ENCODE data around the gene PSMA8.
"Not testable (repeated sequence)": the region's sequence is repeated elsewhere in the genome, so short reads cannot be mapped to it uniquely, and the experiment has no call there.

Gene PSMA8

GRCh38 chr18:26133652-26134051, at the start of gene PSMA8:
TSS of gene PSMA8 (plus strand) at chr18:26133869. CDS start at chr18:26133966, 97 bp downstream.
- Histone ChIP-seq H3K4me1 (ENCODE audit: insufficient read depth, low read length) (no peaks in the 10 kb centered on the region), H3K36me3 (ENCODE audit: insufficient read depth, low read length) (no peaks in the 10 kb centered on the region), H3K9me3 (ENCODE audit: control insufficient read depth, insufficient read depth, low read length) (no peaks in the 10 kb centered on the region), H3K9ac (ENCODE audit: low read depth, low read length) (no peak within 1 kb of the TSS; the same call in 1 of the 2 replicates)

- Histone ChIP-seq H3K36me3 (ENCODE audit: insufficient read depth, low read length) (peaks cover 4% of the 10 kb centered on the region; the same call in 1 of the 2 replicates), H3K9me3 (ENCODE audit: control insufficient read depth, insufficient read depth, low read length) (no peaks in the 10 kb centered on the region), H3K9ac (ENCODE audit: low read depth, low read length) (no peak overlapping the region), H3K4me1 (ENCODE audit: insufficient read depth, low read length) (no peaks in the 10 kb centered on the region)
Observed at GRCh38 chr18:26085056-26085455, 48.6 kb upstream of the PSMA8 start.

- Histone ChIP-seq H3K9me3 (ENCODE audit: control insufficient read depth, insufficient read depth, low read length) (no peaks in the 10 kb centered on the region), H3K4me1 (ENCODE audit: insufficient read depth, low read length) (no peaks in the 10 kb centered on the region), H3K9ac (ENCODE audit: low read depth, low read length) (no peak overlapping the region), H3K36me3 (ENCODE audit: insufficient read depth, low read length) (peaks cover 4% of the 10 kb centered on the region; the same call in 1 of the 2 replicates)
Observed at GRCh38 chr18:26086959-26087358, 46.7 kb upstream of the PSMA8 start.

- Histone ChIP-seq H3K4me1 (ENCODE audit: insufficient read depth, low read length) (no peaks in the 10 kb centered on the region), H3K9ac (ENCODE audit: low read depth, low read length) (no peak overlapping the region; the same call in 1 of the 2 replicates), H3K36me3 (ENCODE audit: insufficient read depth, low read length) (peaks cover 4% of the 10 kb centered on the region; the same call in 1 of the 2 replicates), H3K9me3 (ENCODE audit: control insufficient read depth, insufficient read depth, low read length) (no peaks in the 10 kb centered on the region)
Observed at GRCh38 chr18:26088487-26088886, 45.2 kb upstream of the PSMA8 start.

- Histone ChIP-seq H3K4me1 (ENCODE audit: insufficient read depth, low read length) (no peaks in the 10 kb centered on the region), H3K9me3 (ENCODE audit: control insufficient read depth, insufficient read depth, low read length) (no peaks in the 10 kb centered on the region), H3K9ac (ENCODE audit: low read depth, low read length) (peak overlapping the region; percentile 94)
Observed at GRCh38 chr18:26089293-26090129, 44.2 kb upstream of the PSMA8 start.

GRCh38 chr18:26090130-26091046, 43.3 kb upstream of the PSMA8 start, which contains the start of gene SS18:
TSS of gene SS18 (minus strand) at chr18:26090613. CDS start at chr18:26090569, 44 bp downstream.
- no peaks in the 10 kb centered on the region for H3K36me3 ChIP-seq (ENCODE audit: insufficient read depth, low read length)
- no peaks in the 10 kb centered on the region for H3K9me3 ChIP-seq (ENCODE audit: control insufficient read depth, insufficient read depth, low read length)
- H3K4me1 ChIP-seq (ENCODE audit: insufficient read depth, low read length) = no peaks in the 10 kb centered on the region
- H3K9ac ChIP-seq (ENCODE audit: low read depth, low read length) = peak within 1 kb of the TSS; percentile 94

More at GRCh38 chr18:26089293-26090129, 44.2 kb upstream of the PSMA8 start:
- peaks cover 4% of the 10 kb centered on the region; the same call in 1 of the 2 replicates for H3K36me3 ChIP-seq (ENCODE audit: insufficient read depth, low read length)

GRCh38 chr18:26091047-26091630, 42.5 kb upstream of the PSMA8 start:
- Histone ChIP-seq H3K36me3 (ENCODE audit: insufficient read depth, low read length) (no peaks in the 10 kb centered on the region), H3K9me3 (ENCODE audit: control insufficient read depth, insufficient read depth, low read length) (no peaks in the 10 kb centered on the region), H3K9ac (ENCODE audit: low read depth, low read length) (peak overlapping the region; percentile 94), H3K4me1 (ENCODE audit: insufficient read depth, low read length) (no peaks in the 10 kb centered on the region)

GRCh38 chr18:26096852-26097251, 36.8 kb upstream of the PSMA8 start:
- peaks cover 5% of the 10 kb centered on the region for H3K9me3 ChIP-seq (ENCODE audit: control insufficient read depth, insufficient read depth, low read length)
- no peaks in the 10 kb centered on the region for H3K36me3 ChIP-seq (ENCODE audit: insufficient read depth, low read length)

GRCh38 chr18:26097563-26097962, 36.1 kb upstream of the PSMA8 start:
- H3K9ac ChIP-seq (ENCODE audit: low read depth, low read length) = no peak overlapping the region
- H3K4me1 ChIP-seq (ENCODE audit: insufficient read depth, low read length) = no peaks in the 10 kb centered on the region
- no peaks in the 10 kb centered on the region for H3K36me3 ChIP-seq (ENCODE audit: insufficient read depth, low read length)
- peaks cover 5% of the 10 kb centered on the region for H3K9me3 ChIP-seq (ENCODE audit: control insufficient read depth, insufficient read depth, low read length)

More at GRCh38 chr18:26096852-26097251, 36.8 kb upstream of the PSMA8 start:
- no peaks in the 10 kb centered on the region for H3K4me1 ChIP-seq (ENCODE audit: insufficient read depth, low read length)
- H3K9ac ChIP-seq (ENCODE audit: low read depth, low read length) = no peak overlapping the region

GRCh38 chr18:26103579-26103978, 30.1 kb upstream of the PSMA8 start:
- no peaks in the 10 kb centered on the region for H3K36me3 ChIP-seq (ENCODE audit: insufficient read depth, low read length)

GRCh38 chr18:26104035-26104434, 29.6 kb upstream of the PSMA8 start:
- no peaks in the 10 kb centered on the region for H3K9me3 ChIP-seq (ENCODE audit: control insufficient read depth, insufficient read depth, low read length)
- H3K9ac ChIP-seq (ENCODE audit: low read depth, low read length) = no peak overlapping the region
- H3K36me3 ChIP-seq (ENCODE audit: insufficient read depth, low read length) = no peaks in the 10 kb centered on the region
- no peaks in the 10 kb centered on the region for H3K4me1 ChIP-seq (ENCODE audit: insufficient read depth, low read length)

More at GRCh38 chr18:26103579-26103978, 30.1 kb upstream of the PSMA8 start:
- no peaks in the 10 kb centered on the region for H3K9me3 ChIP-seq (ENCODE audit: control insufficient read depth, insufficient read depth, low read length)
- no peaks in the 10 kb centered on the region for H3K4me1 ChIP-seq (ENCODE audit: insufficient read depth, low read length)
- no peak overlapping the region for H3K9ac ChIP-seq (ENCODE audit: low read depth, low read length)

GRCh38 chr18:26119246-26119645, 14.4 kb upstream of the PSMA8 start:
- no peaks in the 10 kb centered on the region; the same call in 1 of the 2 replicates for H3K9me3 ChIP-seq (ENCODE audit: control insufficient read depth, insufficient read depth, low read length)
- no peaks in the 10 kb centered on the region for H3K4me1 ChIP-seq (ENCODE audit: insufficient read depth, low read length)
- no peaks in the 10 kb centered on the region for H3K36me3 ChIP-seq (ENCODE audit: insufficient read depth, low read length)
- no peak overlapping the region for H3K9ac ChIP-seq (ENCODE audit: low read depth, low read length)

GRCh38 chr18:26121476-26121875, 12.2 kb upstream of the PSMA8 start:
- Histone ChIP-seq H3K9me3 (ENCODE audit: control insufficient read depth, insufficient read depth, low read length) (no peaks in the 10 kb centered on the region; the same call in 1 of the 2 replicates), H3K9ac (ENCODE audit: low read depth, low read length) (no peak overlapping the region), H3K36me3 (ENCODE audit: insufficient read depth, low read length) (no peaks in the 10 kb centered on the region), H3K4me1 (ENCODE audit: insufficient read depth, low read length) (no peaks in the 10 kb centered on the region)

- not testable (repeated sequence) for H3K4me1 ChIP-seq (ENCODE audit: insufficient read depth, low read length); H3K9ac ChIP-seq (ENCODE audit: low read depth, low read length); H3K9me3 ChIP-seq (ENCODE audit: control insufficient read depth, insufficient read depth, low read length); H3K36me3 ChIP-seq (ENCODE audit: insufficient read depth, low read length)
Observed at GRCh38 chr18:26121994-26122393, 11.7 kb upstream of the PSMA8 start.

All from ES-I3 (cell line).